T-helper 2 cell treated with Interferon-gamma antibody and Interleukin-4, amounts not matched to agents 5 μg/mL and 100 μg/mL, for 36 hours (primary cell): ENCODE measurements around the gene STX4.
"Not testable (repeated sequence)": the region's sequence is repeated elsewhere in the genome, so short reads cannot be mapped to it uniquely, and the experiment has no call there.

Experiments used
- DNase-seq: peaks from one replicate; pipeline ENCODE4 v3.0.0; 2021; ENCODE audit warnings: low spot score
- H3K27ac Mint-ChIP-seq: one replicate; pipeline ENCODE4 v1.8.0; 2021; ENCODE audit warnings: mild to moderate bottlenecking, mixed read lengths
- H3K27me3 Mint-ChIP-seq: one replicate; pipeline ENCODE4 v1.8.0; 2021; ENCODE audit warnings: low read depth, mixed read lengths
- H3K36me3 Mint-ChIP-seq: one replicate; pipeline ENCODE4 v1.8.0; 2021; ENCODE audit warnings: low read depth, mixed read lengths
- H3K4me1 Mint-ChIP-seq: one replicate; pipeline ENCODE4 v1.8.0; 2021; ENCODE audit warnings: low read depth, mixed read lengths
- H3K4me3 Mint-ChIP-seq: one replicate; pipeline ENCODE4 v1.8.0; 2022; ENCODE audit warnings: mild to moderate bottlenecking, moderate library complexity, mixed read lengths
- H3K9me3 Mint-ChIP-seq: one replicate; pipeline ENCODE4 v1.8.0; 2021; ENCODE audit warnings: mixed read lengths

STX4 gene

DNA sequence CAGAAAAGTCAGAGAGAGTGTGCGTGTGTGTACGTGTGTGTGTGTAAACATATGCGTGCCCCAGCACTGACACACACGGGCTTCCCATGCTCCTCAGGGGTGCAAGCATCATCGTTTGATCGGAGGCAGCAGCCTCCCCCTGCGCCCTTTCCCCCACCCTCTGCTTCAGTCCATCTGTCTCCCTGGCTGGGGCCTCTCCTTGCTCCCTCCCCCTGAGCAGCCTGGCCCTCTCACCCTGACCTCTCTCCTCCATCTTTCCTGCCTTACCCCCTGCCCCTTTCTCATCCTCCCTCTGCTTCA lies 27.3 kb upstream of the STX4 start:
- Mint-ChIP-seq H3K27me3 (peaks cover 19% of the 10 kb centered on the region), H3K9me3 (no peaks in the 10 kb centered on the region), H3K27ac (no peak overlapping the region), H3K4me1 (no peaks in the 10 kb centered on the region), H3K4me3 (no peak overlapping the region), H3K36me3 (no peaks in the 10 kb centered on the region)
- DNase-seq, result no peak

DNA sequence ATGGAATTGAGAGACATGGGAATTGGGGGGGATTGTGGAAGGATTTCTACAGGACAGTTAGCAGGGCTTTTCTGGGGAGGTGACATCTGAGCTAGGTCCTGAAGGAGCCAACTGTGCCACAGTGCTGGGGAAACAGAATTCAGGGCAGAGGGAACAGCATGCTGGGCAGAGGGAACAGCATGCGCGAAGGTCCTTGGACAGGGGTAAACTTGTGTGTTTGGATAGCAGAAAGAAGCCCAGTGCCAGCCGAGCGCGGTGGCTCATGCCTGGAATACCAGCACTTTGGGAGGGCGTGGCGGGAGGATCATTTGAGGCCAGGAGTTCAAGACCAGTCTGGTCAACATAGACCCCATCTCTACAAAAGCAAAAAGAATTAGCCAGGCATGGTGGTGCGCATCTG lies 26.8 kb upstream of the STX4 start:
- Mint-ChIP-seq H3K27ac (no peak overlapping the region), H3K4me3 (no peak overlapping the region), H3K27me3 (peaks cover 25% of the 10 kb centered on the region), H3K36me3 (no peaks in the 10 kb centered on the region), H3K4me1 (no peaks in the 10 kb centered on the region), H3K9me3 (no peaks in the 10 kb centered on the region)
- no peak for DNase-seq

DNA sequence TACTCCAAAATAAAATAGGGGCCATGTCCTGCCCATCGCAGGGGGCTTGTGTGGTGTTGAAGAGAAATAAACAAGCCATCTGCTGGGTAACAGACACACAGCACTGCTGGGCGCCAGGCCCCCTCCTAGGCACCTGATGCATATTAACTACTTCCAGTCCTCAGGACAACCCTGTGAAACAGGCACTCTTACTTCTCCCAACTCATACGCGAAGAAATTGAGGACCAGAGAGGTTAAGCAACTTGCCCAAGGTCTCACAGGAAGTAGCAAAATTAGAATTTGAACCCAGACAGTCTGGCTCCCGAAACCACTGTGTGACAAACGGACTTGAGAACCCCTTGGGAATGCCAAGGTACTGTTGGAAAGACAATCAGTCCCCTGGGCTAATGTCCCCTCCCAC lies 25.7 kb upstream of the STX4 start:
- no peaks in the 10 kb centered on the region for H3K36me3 Mint-ChIP-seq
- H3K4me3 Mint-ChIP-seq, result no peak overlapping the region
- DNase-seq, result no peak
- no peaks in the 10 kb centered on the region for H3K4me1 Mint-ChIP-seq
- H3K9me3 Mint-ChIP-seq, result no peaks in the 10 kb centered on the region
- peaks cover 36% of the 10 kb centered on the region for H3K27me3 Mint-ChIP-seq
- H3K27ac Mint-ChIP-seq, result no peak overlapping the region

DNA sequence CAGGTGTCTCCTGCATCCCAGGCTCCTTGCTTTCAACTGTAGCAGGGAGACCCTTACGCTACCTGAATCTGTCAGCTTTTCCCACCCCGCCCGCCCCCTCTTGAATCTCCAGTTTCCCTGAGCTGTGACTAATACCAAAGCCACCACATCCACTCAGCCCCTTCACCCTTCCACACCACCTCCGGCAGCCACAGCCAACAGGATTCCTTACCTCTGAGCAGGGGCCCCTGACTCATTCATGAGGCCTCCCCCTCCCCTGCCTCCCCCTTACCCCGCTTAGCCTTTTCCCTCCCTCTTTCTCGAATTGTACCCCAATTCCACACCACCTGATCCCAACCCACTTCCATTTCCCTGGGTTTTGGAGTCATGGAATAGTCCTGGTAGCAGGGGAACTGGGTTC lies 25.2 kb upstream of the STX4 start:
- Mint-ChIP-seq H3K4me1 (no peaks in the 10 kb centered on the region), H3K4me3 (no peak overlapping the region), H3K9me3 (no peaks in the 10 kb centered on the region), H3K27ac (no peak overlapping the region), H3K36me3 (no peaks in the 10 kb centered on the region), H3K27me3 (peaks cover 39% of the 10 kb centered on the region)
- no peak for DNase-seq

DNA sequence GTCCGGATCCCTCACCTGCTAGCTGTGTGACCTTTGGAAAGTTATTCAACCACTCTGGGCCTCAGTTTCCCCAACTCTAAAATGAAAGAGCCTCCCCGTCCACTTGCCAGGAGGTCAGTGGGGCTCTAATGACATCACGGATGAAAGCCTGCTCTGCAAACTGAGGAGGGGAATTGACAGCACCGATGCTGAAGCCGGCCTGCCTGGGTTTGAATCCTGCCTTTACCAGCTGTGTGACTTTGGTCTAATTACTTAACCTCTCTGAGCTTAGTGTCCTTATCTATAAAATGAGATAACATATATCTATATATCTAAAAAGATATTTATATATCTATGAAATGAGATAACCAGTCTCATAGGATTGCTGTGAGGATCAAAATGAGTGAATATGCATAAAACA lies 24.8 kb upstream of the STX4 start:
- Mint-ChIP-seq H3K36me3 (no peaks in the 10 kb centered on the region), H3K27ac (no peak overlapping the region), H3K4me3 (no peak overlapping the region), H3K27me3 (peaks cover 43% of the 10 kb centered on the region), H3K4me1 (no peaks in the 10 kb centered on the region), H3K9me3 (no peaks in the 10 kb centered on the region)
- no peak for DNase-seq

DNA sequence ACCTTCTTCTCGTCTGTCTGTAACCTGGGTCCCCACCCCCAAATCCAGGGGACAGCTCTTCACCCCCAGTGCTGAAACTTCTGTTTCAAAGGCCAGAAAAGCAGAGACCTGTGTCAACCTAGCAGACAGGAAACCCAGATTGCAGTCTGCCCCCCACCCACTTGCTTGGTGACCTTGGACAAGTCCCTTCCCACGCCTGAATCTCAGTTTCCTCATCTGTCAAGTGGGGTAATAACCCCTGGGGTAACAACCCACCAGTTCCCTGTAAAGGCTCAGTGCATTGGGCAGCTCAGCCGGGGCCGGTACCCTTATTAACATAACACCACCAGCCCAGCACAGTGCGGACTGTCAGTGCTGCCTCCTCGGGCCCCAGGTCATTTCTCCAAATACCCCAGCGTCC lies 24.2 kb upstream of the STX4 start:
- Mint-ChIP-seq H3K4me1 (no peaks in the 10 kb centered on the region), H3K9me3 (no peaks in the 10 kb centered on the region), H3K27me3 (peaks cover 46% of the 10 kb centered on the region), H3K36me3 (no peaks in the 10 kb centered on the region), H3K4me3 (no peak overlapping the region), H3K27ac (no peak overlapping the region)
- no peak for DNase-seq

DNA sequence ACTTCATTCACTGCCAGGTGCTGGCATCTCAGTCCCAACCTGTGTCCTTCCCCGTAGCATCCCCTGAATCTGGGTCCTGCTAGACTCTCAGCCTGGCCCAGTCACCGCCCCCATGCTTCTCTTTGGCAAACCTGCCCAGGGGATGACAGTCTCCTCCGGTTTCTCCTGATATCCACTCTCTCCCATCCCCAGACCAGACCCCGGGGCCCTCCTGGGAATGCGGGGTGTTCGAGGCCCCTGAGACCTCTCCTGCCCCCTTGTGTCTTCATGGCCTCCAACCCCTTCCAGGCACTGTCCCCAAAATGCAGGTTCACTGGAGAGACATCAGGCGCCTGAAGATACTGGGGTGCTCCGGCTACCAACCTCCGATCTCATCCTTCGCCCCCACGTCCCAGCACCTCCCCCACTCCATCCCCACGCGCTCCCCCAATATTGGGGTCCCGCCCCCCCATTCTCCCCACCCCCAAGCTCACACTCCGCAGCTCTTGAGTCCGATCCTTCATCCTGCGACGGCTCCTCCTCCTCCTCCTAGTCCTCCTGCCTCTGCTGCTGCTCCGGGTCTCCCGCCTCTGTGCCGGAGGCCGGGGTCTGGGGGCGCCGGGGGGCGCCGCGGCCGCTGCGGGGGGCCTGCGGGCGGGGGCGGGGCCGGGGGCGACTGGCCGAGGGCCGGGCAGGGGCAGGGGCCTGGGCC lies 23.3 kb upstream of the STX4 start:
- H3K4me1 Mint-ChIP-seq, result no peaks in the 10 kb centered on the region
- peak overlapping the region; percentile 52 for H3K4me3 Mint-ChIP-seq
- H3K9me3 Mint-ChIP-seq, result no peaks in the 10 kb centered on the region

DNA sequence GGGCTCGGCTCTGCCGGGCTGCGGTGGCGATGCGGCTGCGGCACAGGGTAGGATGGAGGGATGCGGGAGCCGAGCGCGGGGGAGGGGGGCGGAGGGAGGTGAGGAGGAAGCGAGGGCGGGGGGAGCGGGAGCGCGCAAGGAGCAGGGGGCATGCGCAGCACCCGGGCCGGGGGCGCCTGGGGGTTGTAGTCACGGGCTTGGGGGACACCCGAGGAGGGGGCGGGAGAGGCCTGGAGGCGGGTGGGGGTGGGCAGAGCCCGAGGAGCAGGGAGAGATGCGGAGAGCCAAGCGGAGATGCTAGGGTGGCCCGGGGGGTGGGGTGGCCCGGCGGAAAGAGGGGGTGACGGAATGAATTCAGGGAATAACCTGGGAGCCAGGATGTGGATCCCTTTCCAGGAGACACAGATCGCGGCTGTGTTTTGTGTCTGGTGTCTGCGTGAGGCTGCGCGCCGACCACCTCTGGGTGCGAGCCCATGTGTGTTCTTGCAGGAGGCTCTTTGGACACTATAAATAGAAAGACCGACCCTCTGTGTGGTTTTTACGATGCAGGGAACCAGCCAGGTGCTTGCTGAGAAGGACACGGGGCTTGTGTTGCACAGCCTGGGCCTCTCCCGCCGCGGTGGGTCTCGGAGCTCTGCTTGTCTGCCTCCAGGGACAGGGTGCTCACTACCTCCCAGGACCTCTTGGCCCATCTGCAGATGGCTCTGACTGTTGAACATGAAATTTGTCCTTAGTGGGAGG lies 22.6 kb upstream of the STX4 start, which contains the start of gene STX1B:
Gene STX1B, minus strand, starts transcription at position 54 of the 741 bp plus-strand sequence. CDS start 242 bp downstream, outside the sequence.
- no peak for DNase-seq
- H3K36me3 Mint-ChIP-seq, result no peaks in the 10 kb centered on the region
- H3K9me3 Mint-ChIP-seq, result no peaks in the 10 kb centered on the region
- no peak within 1 kb of the TSS for H3K27ac Mint-ChIP-seq
- H3K4me1 Mint-ChIP-seq, result no peaks in the 10 kb centered on the region
- peak within 1 kb of the TSS; percentile 52 for H3K4me3 Mint-ChIP-seq
- H3K27me3 Mint-ChIP-seq, result peaks cover 48% of the 10 kb centered on the region

More for the DNA sequence above, 23.3 kb upstream of the STX4 start:
- Mint-ChIP-seq H3K27me3 (peaks cover 50% of the 10 kb centered on the region), H3K36me3 (no peaks in the 10 kb centered on the region), H3K27ac (no peak overlapping the region)
- DNase-seq, result no peak

DNA sequence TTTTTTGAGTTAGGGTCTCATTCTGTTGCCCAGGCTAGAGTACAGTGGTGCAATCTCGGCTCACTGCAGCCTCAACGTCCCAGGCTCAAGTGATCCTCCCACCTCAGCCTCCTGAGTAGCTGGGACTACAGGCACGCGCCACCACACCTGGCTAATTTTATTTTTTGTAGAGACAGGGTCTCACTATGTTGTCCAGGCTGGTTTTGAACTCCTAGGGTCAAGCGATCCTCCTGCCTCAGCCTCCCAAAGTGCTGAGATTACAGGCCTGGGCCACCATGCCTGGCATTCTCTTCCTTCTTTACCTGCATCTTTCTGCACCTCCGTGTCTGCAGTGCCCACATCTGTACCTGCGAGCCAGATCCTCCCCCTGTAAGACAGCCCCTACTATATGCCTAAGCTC lies 21.5 kb upstream of the STX4 start:
- H3K27me3 Mint-ChIP-seq, result peaks cover 47% of the 10 kb centered on the region
- H3K9me3 Mint-ChIP-seq, H3K27ac Mint-ChIP-seq: not testable (repeated sequence)

DNA sequence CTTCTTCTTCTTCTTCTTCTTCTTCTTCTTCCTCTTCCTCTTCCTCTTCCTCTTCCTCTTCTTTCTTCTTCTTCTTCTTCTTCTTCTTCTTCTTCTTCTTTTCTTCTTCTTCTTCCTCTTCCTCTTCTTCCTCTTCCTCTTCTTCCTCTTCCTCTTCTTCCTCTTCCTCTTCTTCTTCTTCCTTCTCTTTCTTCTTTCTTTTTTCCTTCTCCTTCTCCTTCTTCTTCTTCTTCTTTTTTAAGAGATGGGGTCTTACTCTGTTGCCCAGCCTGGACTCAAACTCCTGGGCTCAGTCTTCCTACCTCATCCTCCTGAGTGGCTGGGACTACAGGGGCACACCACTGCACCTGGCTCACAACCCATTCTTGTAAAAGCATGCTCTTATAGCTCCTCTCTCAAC lies 20.1 kb upstream of the STX4 start:
- DNase-seq, H3K27ac Mint-ChIP-seq, H3K9me3 Mint-ChIP-seq, H3K4me3 Mint-ChIP-seq, H3K4me1 Mint-ChIP-seq, H3K36me3 Mint-ChIP-seq: not testable (repeated sequence)
- peaks cover 44% of the 10 kb centered on the region for H3K27me3 Mint-ChIP-seq

More for the DNA sequence above, 21.5 kb upstream of the STX4 start:
- peak overlapping the region; percentile 42 for H3K4me3 Mint-ChIP-seq
- not testable (repeated sequence) for DNase-seq, H3K36me3 Mint-ChIP-seq, H3K4me1 Mint-ChIP-seq

DNA sequence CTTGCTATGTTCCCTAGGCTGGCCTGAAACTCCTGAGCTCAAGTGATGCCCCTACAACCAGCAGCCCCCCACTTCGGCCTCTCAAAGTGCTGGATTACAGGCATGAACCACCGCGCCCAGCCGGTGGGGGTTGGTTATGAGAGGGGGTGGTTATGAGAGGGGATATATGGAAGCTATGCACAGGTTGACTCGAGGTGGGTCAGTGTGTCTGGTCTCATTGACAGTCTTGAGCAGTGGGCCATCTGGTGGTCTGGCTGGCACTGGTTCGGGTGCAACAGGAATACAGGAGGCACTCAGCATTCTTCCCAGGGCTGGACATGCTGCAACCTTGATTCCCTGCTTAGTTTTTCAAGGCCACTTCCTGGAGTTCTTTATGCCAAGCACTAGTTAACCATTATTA lies 17.3 kb upstream of the STX4 start:
- no peaks in the 10 kb centered on the region for H3K4me1 Mint-ChIP-seq
- H3K4me3 Mint-ChIP-seq, result no peak overlapping the region
- H3K36me3 Mint-ChIP-seq, result no peaks in the 10 kb centered on the region
- H3K9me3 Mint-ChIP-seq, result no peaks in the 10 kb centered on the region
- no peak overlapping the region for H3K27ac Mint-ChIP-seq
- H3K27me3 Mint-ChIP-seq, result peaks cover 33% of the 10 kb centered on the region
- no peak for DNase-seq

DNA sequence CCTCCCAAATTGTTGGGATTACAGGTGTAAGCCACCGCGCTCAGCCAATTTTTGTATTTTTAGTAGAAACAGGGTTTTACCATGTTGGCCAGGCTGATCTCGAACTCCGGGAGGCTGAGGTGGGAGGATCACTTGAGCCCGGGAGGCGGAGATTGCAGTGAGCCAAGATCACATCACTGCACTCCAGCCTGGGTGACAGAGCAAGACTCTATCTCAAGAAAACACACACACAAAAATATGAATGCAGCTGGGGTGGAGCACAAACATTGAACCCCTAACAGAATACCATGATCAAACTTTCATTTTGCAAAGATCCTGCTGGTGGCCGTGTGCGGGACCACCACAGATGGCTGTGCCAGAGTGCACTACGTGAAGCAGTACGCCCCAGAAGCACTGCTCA lies 15.6 kb upstream of the STX4 start:
- H3K4me1 Mint-ChIP-seq, H3K27ac Mint-ChIP-seq, H3K4me3 Mint-ChIP-seq, H3K9me3 Mint-ChIP-seq, DNase-seq, H3K36me3 Mint-ChIP-seq: not testable (repeated sequence)
- peaks cover 15% of the 10 kb centered on the region for H3K27me3 Mint-ChIP-seq

DNA sequence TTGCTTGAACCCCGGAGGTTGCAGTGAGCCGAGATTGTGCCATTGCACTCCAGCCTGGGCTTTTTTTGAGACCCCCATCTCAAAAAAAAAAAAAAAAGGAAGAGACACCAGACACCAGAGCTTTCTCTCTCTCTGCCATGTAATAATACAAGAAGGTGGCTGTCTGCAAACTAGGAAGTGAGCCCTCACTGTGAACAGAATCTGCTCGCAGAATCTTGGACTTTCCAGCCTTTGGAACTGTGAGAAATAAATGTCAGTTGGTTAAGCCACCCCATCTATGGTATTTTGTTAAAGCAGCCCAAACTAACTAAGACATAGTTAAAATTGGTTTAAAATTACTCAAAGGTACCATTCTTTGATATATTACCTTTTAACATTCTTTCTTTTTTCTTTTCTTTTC lies 12.8 kb upstream of the STX4 start:
- Mint-ChIP-seq H3K4me3 (no peak overlapping the region), H3K4me1 (peaks cover 9% of the 10 kb centered on the region), H3K9me3 (no peaks in the 10 kb centered on the region), H3K27ac (no peak overlapping the region), H3K36me3 (no peaks in the 10 kb centered on the region), H3K27me3 (no peaks in the 10 kb centered on the region)
- no peak for DNase-seq

DNA sequence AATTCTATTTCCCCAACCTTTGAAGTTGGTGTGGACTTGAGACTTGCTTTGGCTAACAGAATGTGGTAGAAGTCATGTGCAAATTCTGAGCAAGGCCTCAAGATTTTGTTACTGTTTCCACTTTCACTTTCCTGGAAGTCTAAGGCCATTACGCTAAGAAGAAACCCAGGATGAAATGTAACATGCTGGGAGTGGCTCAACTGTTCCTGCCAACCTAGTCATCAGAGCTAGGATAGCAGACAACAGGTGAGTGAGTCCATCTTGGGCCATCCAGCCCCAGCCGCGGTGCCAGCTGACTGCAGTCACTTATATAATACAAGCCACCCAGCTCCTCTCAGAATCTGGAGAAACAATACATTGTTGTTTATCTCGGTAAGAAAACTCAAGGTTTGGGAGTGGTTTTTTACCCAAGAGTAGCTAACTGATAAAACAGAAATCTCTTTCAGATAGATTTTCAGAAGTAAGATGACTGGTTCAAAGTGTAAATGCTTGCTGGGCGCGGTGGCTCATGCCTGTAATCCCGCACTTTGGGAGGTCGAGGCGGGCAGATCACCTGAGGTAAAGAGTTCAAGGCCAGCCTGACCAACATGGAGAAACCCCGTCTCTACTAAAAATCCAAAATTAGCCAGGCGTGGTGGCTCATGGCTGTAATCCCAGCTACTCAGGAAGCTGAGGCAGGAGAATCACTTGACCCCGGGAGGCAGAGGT lies 10.7 kb upstream of the STX4 start:
- Mint-ChIP-seq H3K27me3 (no peaks in the 10 kb centered on the region), H3K4me3 (no peak overlapping the region), H3K9me3 (no peaks in the 10 kb centered on the region), H3K4me1 (peaks cover 9% of the 10 kb centered on the region), H3K36me3 (no peaks in the 10 kb centered on the region), H3K27ac (no peak overlapping the region)
- no peak for DNase-seq
